PC-9 (cell line): Measurements from ENCODE around the gene CADPS2.

Source experiments
- EZH2 ChIP-seq: fragments of 200-600 bp; sonication (generic); IDR thresholded peaks from 2 replicates; pipeline ENCODE4 v1.8.0; 2017; ENCODE audit warnings: antibody characterized with exemption, low read depth
- TF ChIP-seq, protein P1 (sequence below): fragments of 200-600 bp; sonication (generic); conservative IDR thresholded peaks from 2 replicates; pipeline ENCODE4 v1.6.1; 2017; ENCODE audit warnings: mixed run types, antibody characterized with exemption, mild to moderate bottlenecking, moderate library complexity

DNA sequence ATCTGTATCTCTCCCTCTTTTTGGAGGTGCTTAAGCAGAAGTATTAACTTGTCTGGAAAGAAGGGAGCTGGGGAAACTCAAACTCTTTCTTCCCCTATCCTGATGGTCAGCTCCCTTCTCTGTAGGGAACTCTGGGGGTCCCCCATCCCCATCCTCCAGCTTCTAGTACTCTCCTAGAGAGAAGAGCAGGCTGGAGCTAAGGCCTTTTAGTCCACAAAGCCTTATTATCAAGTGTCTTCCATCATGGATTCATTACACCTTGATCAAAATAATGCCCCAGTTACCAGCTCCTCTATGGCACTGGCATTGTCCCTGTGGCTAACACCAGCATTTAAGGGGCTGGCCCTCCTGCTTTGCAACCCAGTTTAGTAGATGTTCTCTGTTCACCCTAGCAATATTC is 35.7 kb downstream of the CADPS2 start:
- TF ChIP-seq, protein P1, sequence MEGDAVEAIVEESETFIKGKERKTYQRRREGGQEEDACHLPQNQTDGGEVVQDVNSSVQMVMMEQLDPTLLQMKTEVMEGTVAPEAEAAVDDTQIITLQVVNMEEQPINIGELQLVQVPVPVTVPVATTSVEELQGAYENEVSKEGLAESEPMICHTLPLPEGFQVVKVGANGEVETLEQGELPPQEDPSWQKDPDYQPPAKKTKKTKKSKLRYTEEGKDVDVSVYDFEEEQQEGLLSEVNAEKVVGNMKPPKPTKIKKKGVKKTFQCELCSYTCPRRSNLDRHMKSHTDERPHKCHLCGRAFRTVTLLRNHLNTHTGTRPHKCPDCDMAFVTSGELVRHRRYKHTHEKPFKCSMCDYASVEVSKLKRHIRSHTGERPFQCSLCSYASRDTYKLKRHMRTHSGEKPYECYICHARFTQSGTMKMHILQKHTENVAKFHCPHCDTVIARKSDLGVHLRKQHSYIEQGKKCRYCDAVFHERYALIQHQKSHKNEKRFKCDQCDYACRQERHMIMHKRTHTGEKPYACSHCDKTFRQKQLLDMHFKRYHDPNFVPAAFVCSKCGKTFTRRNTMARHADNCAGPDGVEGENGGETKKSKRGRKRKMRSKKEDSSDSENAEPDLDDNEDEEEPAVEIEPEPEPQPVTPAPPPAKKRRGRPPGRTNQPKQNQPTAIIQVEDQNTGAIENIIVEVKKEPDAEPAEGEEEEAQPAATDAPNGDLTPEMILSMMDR: no peak
- TF ChIP-seq EZH2: no peak
